ENCODE measurements around the gene ZDHHC6.
A peak's percentile ranks its signal among the peaks of the same experiment; 100 is the strongest.
"Not testable (repeated sequence)": the region's sequence is repeated elsewhere in the genome, so short reads cannot be mapped to it uniquely, and the experiment has no call there.

ZDHHC6 gene

GRCh38 chr10:112442063-112442462 is 4.7 kb downstream of the ZDHHC6 start:
- no peak for DNase-seq (ENCODE audit: low spot score)

DNA sequence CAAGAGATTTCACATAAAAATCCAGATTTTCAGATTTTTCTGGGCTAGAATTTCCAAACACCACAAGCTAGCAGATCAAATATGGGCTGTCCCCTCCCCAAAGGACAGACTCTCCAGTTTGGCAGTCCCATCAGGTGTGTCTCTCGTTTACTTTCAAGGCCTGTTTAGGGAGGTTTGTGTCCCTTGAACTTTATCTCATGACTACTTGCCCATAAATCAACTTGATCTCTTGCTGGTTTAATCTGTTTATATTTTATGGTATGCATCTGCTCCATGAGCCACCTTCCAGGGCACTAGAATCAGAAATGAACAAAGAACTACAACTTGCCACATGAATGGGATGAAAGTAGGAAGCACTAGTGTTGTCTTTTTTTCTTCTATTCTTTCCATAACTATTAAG is 5.2 kb downstream of the ZDHHC6 start:
- DNase-seq (ENCODE audit: low spot score) = no peak

DNA sequence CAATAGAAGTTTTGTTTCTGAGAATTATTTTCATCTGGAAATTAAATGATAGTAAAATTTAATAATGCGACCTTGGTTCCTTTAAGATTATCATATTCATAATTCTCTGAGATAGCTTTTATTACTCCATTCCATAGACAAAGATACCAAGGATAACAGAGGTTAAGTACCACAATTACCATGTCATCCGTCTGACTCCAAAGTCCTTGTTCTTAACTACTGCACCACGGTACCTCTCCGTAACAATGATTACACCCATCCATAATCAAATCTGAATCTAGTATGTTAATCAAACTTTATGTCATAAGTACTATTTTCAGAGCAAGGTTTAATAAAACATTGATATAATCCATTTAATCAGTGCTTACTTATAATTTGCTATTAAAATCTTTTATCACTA is 8.4 kb downstream of the ZDHHC6 start:
- DNase-seq (ENCODE audit: low spot score) = no peak

- peak; percentile 23 for DNase-seq (ENCODE audit: low spot score)
Measured at GRCh38 chr10:112434988-112435619, 11.6 kb downstream of the ZDHHC6 start.

GRCh38 chr10:112433136-112433535 is 13.6 kb downstream of the ZDHHC6 start:
- DNase-seq (ENCODE audit: low spot score) = no peak

DNA sequence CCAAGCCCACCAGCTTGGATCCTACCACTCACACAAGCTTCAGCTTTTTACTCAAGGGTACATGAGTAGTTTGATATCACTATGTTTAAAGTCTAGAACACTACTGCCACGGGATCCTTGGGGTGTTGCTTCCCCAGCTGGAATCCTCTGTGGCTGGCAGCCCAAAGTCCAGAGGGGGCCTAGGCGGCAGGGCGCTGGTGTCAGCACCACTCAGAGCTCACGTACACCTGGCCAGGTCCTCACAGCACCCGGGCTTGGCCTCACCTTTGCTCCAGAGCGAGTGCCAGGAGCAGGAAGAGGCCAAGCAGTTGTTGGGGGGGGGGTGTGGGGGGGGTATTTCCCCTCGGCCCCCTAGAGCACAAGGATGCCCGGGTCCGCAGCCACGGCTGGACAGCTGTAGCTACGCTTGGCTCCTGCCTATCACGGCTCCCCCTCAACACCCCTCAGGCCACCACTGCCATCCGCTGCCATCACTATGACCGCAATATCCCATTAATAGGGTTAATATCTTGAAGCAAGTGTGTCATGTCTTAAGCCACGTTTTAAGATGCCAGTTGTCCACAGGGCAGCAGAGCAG is 17.0 kb downstream of the ZDHHC6 start:
- DNase-seq (ENCODE audit: low spot score) = no peak

DNA sequence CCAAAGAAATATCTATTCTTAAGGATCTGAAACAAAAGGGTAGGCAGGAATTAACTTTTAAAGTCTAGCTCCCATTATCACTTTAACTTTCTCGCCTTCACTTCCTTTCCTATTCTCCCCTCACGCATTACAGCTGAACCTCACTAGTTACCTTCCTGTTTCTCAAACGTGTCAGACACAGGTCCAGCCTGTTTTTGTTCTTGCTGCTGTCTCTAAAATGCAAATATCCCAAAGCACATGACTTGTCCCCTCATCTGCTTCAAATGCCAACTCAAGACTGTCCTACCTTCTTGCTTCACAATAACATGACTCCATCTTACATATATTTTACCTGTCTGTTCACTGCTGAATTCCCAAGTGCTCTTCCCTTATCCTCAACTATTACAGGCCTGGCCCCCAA is 17.6 kb downstream of the ZDHHC6 start:
- DNase-seq (ENCODE audit: low spot score) = no peak

- no peak for DNase-seq (ENCODE audit: low spot score)
Measured at GRCh38 chr10:112426111-112426510, 20.6 kb downstream of the ZDHHC6 start.

DNA sequence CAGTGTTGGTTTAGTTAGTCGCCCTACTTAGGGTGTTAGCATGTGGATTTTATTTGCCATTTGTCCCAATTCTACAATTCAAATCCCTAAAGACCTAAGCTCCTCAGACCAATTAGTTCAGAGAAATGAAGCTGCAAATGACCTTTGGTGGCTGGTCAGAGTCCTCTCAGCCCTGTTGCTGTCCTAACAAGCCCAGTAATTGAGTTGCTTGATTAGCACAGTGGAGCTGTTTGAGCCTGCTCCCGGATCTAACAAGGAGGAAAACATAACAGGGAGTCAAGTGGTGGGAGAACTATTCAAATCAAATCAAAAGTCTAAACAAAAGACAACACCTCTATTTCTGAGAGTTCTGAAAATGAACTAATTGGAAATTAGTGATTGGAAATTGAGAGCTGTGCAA is 22.1 kb downstream of the ZDHHC6 start:
- no peak for DNase-seq (ENCODE audit: low spot score)

- no peak for DNase-seq (ENCODE audit: low spot score)
Measured at GRCh38 chr10:112421731-112422130, 25.0 kb downstream of the ZDHHC6 start.

GRCh38 chr10:112412696-112413095 is 34.0 kb downstream of the ZDHHC6 start:
- DNase-seq (ENCODE audit: low spot score) = no peak

GRCh38 chr10:112409755-112410154 is 37.0 kb downstream of the ZDHHC6 start:
- no peak for DNase-seq (ENCODE audit: low spot score)

DNA sequence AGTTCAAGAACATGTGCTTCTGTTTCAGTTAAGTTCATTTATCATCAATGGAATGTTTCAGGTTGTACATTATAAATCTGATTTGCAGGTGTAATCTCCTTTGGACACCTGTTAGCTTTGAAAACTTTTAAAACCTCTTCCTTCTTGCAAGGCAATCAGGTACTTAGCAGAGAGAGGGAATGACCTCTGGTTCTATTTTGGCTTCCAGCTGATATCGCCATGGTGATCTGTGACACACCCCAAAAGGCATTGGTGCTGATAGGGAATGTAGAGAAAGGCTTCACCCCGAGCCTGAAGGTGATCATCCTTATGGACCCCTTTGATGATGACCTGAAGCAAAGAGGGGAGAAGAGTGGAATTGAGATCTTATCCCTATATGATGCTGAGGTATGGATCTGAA is 37.4 kb downstream of the ZDHHC6 start:
- no peak for DNase-seq (ENCODE audit: low spot score)

DNA sequence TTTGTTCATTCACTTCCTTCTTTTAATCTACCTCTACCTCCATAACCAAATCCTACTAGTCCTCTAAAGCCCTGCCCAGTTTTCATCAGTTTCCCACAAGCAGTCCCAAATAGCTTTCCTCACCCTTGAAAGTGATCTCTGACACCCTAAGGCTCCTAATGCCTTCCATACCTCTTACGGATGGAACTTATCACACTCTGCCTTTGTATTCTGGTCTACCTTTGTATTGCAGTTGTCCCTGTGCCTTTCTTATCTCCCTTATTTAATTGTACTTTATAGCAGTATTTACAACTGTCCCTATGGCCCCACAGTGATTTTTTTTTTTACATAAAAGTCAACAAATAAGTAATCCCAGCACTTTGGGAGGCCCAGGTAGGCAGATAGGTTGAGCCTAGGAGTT is 39.0 kb downstream of the ZDHHC6 start:
- no peak for DNase-seq (ENCODE audit: low spot score)

GRCh38 chr10:112406806-112407205 is 39.9 kb downstream of the ZDHHC6 start:
- not testable (repeated sequence) for DNase-seq (ENCODE audit: low spot score)

DNA sequence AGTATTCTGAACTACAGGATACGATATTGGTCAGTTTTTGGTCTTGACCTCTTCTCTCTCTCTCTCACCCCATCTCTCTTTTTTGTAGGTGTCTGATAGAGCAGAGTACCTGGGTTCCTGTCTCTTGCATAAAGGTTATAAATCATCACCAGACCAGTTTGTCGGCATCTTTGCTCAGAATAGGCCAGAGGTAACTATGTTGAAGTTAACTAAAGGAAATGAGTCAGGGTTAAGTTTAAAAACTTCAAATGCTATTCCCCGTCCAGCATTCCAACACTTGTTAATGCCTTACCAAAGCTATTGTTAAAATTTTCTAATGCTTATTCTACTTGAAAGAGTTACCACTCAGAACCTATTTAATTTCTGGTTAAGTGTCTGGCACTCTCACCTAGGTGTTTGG is 42.1 kb downstream of the ZDHHC6 start:
- no peak for DNase-seq (ENCODE audit: low spot score)

DNA sequence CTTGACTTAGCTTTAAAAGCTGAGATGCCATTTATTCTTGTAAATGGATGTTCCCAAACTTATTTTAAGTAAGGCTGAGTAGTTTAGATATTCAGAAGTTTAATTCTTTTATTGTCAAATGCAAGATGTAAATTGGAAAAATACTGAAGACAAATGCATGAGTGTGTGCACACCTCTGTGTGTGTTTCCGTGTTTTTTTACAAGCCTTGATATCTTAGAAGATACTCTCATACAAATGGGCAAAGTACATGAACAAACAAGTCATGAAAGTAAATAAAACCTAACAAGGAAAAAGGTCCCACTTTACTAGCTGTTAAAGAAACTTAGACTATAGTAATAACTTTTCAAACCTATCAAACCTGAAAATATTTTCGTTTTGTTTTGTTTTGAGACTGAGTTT is 43.8 kb downstream of the ZDHHC6 start:
- no peak for DNase-seq (ENCODE audit: low spot score)

DNA sequence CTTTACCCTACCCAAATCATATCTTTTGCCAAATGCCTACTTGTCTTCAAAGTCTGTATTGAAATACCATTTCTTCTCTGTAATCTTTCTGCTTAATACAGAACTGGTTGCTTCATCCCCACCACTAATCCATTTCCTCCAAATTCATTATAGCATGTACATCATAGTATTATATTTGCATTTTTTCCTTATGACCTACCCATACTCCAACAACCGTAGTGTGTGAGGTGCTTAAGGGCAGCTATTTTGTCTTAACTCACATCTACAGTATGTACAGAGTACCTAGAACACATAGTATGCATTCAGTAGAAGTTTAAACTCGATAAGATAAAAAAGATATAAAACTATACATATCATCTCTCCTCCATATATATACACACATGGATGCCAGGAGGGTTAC is 49.1 kb downstream of the ZDHHC6 start:
- no peak for DNase-seq (ENCODE audit: low spot score)

DNA sequence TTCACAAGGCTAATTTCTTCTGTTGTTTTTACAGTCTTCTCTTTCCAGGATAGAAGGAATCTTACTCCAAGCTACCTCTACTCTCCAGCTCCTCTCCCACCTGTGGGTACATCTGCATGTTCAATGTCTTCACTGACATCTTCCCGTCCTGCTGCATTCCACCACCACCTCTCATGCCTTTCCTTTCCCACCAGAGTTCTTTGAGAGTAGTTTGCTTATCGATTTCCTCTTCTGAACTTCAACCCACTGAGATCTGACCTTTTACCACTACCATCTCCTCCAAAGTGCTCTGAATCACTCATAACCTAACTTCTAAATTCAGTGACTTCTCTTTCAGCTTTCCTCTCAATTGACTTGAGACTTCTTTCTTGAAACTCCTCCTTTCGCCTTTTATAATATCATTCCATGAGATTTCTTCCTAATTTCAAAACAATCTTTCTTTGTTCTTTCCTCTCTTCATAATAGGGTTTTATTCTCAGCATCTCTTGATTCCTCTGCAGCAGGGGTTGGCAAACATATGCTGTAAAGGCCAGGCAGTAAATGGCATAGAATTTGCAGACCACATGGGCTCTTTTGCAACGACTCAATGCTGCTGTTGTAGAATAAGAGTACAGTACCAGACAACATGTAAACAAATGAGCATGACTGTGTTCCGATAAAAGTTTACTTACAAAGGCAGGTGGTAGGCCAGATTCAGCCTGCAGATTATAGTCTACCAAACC is 50.7 kb downstream of the ZDHHC6 start:
- no peak for DNase-seq (ENCODE audit: low spot score)

DNA sequence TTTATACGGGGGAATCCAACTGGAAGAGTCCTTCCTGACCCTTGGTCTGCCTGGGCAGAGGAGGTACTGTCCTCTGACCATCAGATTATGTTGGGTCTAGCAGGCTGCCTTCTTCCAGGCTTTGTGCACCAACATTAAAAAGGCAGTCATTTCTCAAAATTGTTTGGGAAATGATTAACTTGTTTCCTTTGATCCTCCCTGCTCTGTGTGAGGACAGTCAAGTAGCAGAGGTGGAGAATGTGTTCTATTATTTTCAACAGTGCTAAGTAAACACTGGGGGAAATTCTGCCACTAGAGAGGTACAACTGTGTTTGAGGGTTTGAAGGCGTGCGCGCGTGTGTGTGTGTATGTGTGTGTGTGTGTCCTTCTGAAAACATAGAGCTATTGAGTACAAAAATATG is 52.2 kb downstream of the ZDHHC6 start:
- peak; percentile 27 for DNase-seq (ENCODE audit: low spot score)

- no peak for DNase-seq (ENCODE audit: low spot score)
Measured at GRCh38 chr10:112393827-112394226, 52.9 kb downstream of the ZDHHC6 start.

DNA sequence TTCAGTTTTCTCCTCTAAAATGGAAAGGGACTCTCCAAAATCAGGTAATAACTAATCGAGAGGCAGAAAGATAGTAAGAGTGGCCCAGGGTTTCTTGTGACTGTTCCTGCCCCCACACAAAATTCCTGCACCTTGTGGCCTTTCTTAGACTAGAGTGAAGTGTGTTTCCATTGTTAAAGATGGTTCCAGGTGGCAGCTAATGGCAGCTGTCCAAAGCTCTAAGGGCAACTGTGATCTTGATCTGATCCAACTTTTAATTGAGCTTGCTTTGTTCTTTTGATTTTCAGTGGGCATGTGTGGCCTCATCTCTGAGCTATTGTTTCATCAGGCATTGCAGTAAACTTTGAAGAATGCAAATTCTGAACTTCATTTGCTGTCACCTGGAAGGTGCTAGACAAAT is 53.4 kb downstream of the ZDHHC6 start:
- DNase-seq (ENCODE audit: low spot score) = no peak

- no peak for DNase-seq (ENCODE audit: low spot score)
Measured at GRCh38 chr10:112390125-112390703, 56.5 kb downstream of the ZDHHC6 start.

Measured in HuH-7 (cell line).